ENCODE data around the gene SAMD1. TPM values are rescaled to one million over a fixed set of nuclear protein-coding genes. Genes with fewer than 3 reads are reported as not detected.

Gene SAMD1
- total RNA-seq, 4 donors from 2014 or later = 8.6 to 22.5 (median 10.8) TPM

DNA sequence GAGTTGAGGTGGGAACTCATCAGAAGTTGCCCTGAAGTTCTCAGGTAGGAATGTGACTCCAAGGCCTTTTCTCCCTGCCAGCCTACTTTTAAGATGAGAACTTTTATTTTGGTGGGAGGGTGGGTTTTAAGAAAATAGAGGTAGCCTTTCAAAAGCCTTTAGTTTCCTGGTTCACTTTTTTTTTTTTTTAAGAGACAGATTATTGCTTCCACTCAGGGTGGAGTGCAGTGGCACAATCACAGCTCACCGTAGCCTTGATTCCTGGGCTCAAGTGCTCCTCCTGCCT, 7.9 kb downstream of the SAMD1 start:
- ATAC-seq (ENCODE audit: low FRiP score) = no peak
- TF ChIP-seq, protein P1, sequence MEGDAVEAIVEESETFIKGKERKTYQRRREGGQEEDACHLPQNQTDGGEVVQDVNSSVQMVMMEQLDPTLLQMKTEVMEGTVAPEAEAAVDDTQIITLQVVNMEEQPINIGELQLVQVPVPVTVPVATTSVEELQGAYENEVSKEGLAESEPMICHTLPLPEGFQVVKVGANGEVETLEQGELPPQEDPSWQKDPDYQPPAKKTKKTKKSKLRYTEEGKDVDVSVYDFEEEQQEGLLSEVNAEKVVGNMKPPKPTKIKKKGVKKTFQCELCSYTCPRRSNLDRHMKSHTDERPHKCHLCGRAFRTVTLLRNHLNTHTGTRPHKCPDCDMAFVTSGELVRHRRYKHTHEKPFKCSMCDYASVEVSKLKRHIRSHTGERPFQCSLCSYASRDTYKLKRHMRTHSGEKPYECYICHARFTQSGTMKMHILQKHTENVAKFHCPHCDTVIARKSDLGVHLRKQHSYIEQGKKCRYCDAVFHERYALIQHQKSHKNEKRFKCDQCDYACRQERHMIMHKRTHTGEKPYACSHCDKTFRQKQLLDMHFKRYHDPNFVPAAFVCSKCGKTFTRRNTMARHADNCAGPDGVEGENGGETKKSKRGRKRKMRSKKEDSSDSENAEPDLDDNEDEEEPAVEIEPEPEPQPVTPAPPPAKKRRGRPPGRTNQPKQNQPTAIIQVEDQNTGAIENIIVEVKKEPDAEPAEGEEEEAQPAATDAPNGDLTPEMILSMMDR (IDR thresholded peaks at IDR 0.05) = no peak
- DNase-seq (ENCODE audit: low spot score) = no peak

DNA sequence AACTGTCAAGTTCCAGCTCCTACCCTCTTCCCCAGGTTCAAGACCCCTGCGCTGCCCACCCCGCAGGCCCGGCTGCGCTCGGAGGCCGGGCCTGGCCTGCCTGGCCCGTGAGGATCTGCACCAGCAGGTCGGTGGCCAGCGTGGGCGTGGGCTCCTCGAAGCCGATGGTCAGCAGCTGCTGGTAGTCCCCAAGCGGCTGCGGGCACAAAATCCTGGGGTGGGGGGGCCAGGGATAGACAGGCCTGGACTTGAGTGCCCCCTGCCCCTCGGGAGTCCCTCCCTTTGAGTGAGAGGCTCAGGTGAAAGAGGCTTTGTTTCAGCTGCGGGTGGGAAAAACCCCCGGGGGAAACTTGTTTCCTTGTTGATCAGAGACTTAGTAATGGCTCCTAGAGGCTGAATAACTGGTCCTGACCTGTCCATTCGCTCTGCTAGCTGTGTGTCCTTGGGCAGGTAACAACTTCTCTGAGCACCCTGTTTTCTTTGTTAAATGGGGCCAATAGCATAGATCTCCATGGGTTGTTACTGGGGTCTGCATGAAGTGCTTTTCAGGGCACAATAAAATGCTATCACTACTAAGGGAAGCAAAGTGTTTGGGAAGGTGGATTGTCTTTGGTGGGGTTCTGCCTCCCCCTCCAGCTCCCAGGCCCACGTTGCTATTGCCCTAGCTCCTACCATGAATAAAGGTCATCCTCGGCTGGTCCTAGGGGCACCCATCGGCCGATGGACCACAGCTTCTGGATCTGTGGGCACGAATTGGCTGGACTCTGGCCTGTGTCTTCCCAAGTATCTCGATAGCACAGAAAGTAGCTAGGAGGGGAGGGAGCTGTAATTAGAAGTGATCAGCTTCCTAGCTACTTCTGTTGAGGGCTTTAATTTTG, 8.5 kb downstream of the SAMD1 start:
- DNase-seq (ENCODE audit: low spot score) (no peak), ATAC-seq (ENCODE audit: low FRiP score) (peak; percentile 40)

DNA sequence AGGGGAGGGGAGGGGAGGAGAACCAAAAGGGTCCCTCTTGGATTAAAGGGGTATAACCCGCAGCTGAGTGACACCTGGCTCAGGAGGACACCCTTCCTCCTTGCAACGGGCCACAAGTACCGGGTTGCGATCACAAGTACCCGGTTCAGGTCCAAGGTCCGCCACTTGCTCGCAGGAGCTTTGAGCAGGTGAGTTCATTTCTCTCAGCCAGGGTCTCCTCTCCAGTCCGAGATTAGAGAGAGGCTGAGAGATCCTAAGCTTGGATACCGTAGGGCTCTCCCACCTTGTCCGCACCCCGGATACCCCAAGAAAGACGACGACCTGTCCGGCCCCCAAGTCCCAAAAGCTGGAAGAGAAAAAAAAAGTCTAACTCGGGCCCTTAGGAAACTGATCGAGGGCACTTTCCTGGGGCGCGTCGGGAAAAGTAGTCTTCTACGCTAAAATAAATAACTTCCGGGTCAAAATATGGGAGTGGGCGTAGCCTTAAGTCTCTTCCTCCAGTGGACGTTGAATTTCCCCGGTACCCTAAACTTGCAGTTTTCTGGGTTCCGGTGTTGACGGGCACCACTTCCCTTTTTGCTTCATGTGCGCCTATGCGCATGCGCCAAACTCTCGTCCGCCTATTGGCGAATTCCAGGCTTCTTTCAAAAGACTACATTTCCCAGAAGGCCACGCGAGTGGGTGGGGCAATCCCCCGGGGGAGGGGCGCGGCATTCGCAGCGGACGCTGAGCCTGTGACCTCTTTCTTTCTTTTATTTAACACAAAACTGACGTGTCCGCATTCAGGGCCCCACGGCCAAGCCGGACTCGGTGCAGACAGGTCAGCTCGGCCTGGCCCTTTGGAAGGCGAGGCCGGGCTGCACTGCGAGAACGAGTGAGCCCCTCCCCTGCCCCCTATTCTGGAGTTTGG, 9.4 kb downstream of the SAMD1 start:
- ATAC-seq (ENCODE audit: low FRiP score) = peak; percentile 97

More for the DNA sequence above, 8.5 kb downstream of the SAMD1 start:
- TF ChIP-seq, protein P1 (IDR thresholded peaks at IDR 0.05) = no peak

DNA sequence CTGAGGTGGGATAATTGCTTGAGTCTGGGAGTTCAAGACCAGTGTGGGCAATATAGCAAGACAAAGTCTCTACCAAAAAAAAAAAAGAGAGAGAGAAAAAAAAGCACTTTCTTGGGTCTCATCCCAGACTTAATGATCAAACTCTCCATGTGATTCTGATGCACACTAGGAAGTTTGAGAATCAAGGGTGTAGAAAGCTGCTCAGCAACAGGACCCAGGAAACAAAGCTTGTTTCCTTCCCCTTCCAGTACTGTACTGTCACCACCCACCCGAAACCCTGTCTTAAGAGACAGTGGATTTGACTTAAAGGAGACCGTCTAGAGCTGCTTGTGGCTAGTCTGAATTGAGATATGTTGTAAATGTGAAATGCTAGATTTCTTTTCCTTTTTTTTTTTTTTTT, 12.1 kb downstream of the SAMD1 start:
- no peak for ATAC-seq (ENCODE audit: low FRiP score)
- TF ChIP-seq, protein P1 (IDR thresholded peaks at IDR 0.05) = no peak
- no peak for DNase-seq (ENCODE audit: low spot score)

More for the DNA sequence above, 9.4 kb downstream of the SAMD1 start:
- peak; percentile 94 for DNase-seq (ENCODE audit: low spot score)
- TF ChIP-seq, protein P1 (IDR thresholded peaks at IDR 0.05) = no peak

DNA sequence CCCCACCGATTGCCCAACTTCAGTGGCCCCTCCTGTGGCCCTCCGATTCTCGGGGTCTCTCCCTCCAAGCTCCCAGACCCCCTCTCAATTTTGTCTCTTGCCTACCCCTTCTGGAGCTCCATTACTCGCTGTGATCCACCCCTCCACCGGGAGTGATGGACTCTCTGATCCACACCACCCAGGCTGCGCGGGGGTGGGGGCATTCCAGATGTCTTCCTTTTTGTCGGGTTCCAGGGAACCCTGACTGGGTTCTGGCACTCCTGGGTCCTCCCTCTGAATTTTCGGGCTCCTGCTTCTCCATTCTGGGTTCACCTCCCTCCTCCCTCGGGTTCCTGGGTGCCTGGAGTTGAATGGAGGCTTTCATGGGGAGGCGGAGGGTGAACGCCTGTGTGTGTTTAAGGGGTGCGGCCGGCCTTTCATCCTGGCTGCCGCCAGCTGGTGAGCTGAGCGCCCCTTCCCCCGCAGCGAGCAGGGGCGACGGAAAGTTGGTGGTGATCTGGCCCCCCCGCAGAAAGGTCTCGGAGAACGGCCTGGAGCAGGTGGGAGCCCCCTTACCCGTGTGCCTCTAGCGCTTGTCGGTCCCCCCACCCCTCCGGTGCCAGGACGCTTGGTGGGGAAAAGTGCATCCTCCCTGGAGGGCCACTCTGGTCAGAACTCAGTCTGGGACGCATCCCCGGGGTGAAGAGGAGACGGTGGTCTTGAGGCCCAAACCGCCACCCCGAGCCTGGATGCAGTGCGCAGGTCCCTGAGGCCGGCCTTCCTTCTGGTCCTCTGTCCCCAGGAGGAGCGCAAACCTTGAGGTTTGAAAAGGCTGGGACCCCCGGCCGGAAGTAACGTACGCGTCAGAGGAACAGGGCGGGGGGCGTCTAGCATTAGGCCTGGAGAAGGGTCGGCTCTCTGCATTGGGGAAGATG, 16.4 kb downstream of the SAMD1 start:
- ATAC-seq (ENCODE audit: low FRiP score) = peak; percentile 38
- peak; percentile 51 for DNase-seq (ENCODE audit: low spot score)
- TF ChIP-seq, protein P1 (IDR thresholded peaks at IDR 0.05) = no peak

DNA sequence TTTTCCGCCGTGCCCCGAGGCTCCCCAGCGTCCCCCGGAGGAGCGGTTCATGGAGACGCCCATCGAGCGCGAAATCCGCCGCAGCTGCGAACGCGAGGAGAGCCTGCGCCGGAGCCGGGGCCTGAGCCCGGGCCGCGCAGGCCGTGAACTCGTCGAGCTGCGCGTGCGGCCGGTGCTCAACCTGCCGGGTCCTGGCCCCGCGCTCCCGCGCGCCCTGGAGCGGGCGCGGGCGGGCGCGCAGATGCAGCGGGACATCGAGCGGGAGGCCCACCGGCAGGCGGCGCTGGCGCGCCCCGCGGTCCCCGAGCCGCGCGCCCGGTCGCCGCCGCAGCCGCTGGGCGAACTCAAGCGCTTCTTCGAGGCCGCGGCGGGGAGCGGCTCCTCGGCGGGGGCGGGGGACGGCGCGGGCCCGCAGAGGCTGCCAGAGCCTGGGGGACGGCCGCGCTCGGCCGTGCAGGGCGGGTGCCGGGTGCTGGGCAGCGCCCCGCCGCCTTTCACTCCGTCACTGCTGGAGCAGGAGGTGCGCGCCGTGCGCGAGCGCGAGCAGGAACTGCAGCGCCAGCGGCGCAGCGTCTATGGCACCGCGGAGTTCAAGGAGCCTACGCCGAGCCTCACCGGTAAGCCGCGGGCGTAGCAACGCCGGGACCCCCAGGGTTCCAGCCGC, 17.2 kb downstream of the SAMD1 start:
- TF ChIP-seq, protein P1 (IDR thresholded peaks at IDR 0.05) = peak in 1 of 3 donors; percentile 36
- ATAC-seq (ENCODE audit: low FRiP score) (peak; percentile 58), DNase-seq (ENCODE audit: low spot score) (no peak)

Data from omental fat pad (tissue), 4 donors.